Measurements from ENCODE around the gene CSNK2A2.
A peak's percentile ranks its signal among the peaks of the same experiment; 100 is the strongest.

The CSNK2A2 gene

GRCh38 chr16:58138852-58139251 is 59.1 kb downstream of the CSNK2A2 start:
- DNase-seq (ENCODE audit: low spot score) = no peak

- no peak for DNase-seq (ENCODE audit: low spot score)
Observed at GRCh38 chr16:58137581-58137980, 60.3 kb downstream of the CSNK2A2 start.

- DNase-seq (ENCODE audit: low spot score) = peak; percentile 98
Observed at GRCh38 chr16:58129097-58129936, 68.6 kb downstream of the CSNK2A2 start, which contains the start of gene CFAP20. Gene CFAP20 (minus strand): TSS chr16:58129381. CDS start chr16:58129115, 266 bp downstream.

GRCh38 chr16:58128711-58129096 is 69.2 kb downstream of the CSNK2A2 start:
- peak; percentile 50 for DNase-seq (ENCODE audit: low spot score)

GRCh38 chr16:58128181-58128631 is 69.7 kb downstream of the CSNK2A2 start:
- DNase-seq (ENCODE audit: low spot score) = no peak

- DNase-seq (ENCODE audit: low spot score) = no peak
Observed at GRCh38 chr16:58127634-58128033, 70.3 kb downstream of the CSNK2A2 start.

- DNase-seq (ENCODE audit: low spot score) = peak; percentile 33
Observed at GRCh38 chr16:58127033-58127556, 70.8 kb downstream of the CSNK2A2 start.

GRCh38 chr16:58126451-58126961 is 71.4 kb downstream of the CSNK2A2 start:
- DNase-seq (ENCODE audit: low spot score) = no peak

GRCh38 chr16:58125781-58126335 is 72.0 kb downstream of the CSNK2A2 start:
- DNase-seq (ENCODE audit: low spot score) = no peak

- DNase-seq (ENCODE audit: low spot score) = no peak
Observed at GRCh38 chr16:58125041-58125440, 72.9 kb downstream of the CSNK2A2 start.

GRCh38 chr16:58124601-58124915 is 73.3 kb downstream of the CSNK2A2 start:
- no peak for DNase-seq (ENCODE audit: low spot score)

- no peak for DNase-seq (ENCODE audit: low spot score)
Observed at GRCh38 chr16:58123896-58124600, 73.9 kb downstream of the CSNK2A2 start.

- no peak for DNase-seq (ENCODE audit: low spot score)
Observed at GRCh38 chr16:58121132-58121531, 76.8 kb downstream of the CSNK2A2 start.

GRCh38 chr16:58120234-58120633 is 77.7 kb downstream of the CSNK2A2 start:
- no peak for DNase-seq (ENCODE audit: low spot score)

GRCh38 chr16:58119509-58119845 is 78.4 kb downstream of the CSNK2A2 start:
- no peak for DNase-seq (ENCODE audit: low spot score)

GRCh38 chr16:58118801-58119508 is 79.0 kb downstream of the CSNK2A2 start:
- DNase-seq (ENCODE audit: low spot score) = no peak

- DNase-seq (ENCODE audit: low spot score) = no peak
Observed at GRCh38 chr16:58116529-58116928, 81.4 kb downstream of the CSNK2A2 start.

- no peak for DNase-seq (ENCODE audit: low spot score)
Observed at GRCh38 chr16:58116081-58116480, 81.8 kb downstream of the CSNK2A2 start.

- DNase-seq (ENCODE audit: low spot score) = no peak
Observed at GRCh38 chr16:58114827-58115825, 82.8 kb downstream of the CSNK2A2 start.

GRCh38 chr16:58111302-58111627 is 86.6 kb downstream of the CSNK2A2 start:
- no peak for DNase-seq (ENCODE audit: low spot score)
